AG20443 (cell line): ENCODE results near the gene PCBP3.
"Not testable (repeated sequence)": the region's sequence is repeated elsewhere in the genome, so short reads cannot be mapped to it uniquely, and the experiment has no call there.

Experiments
- DNase-seq: peaks from one replicate; pipeline ENCODE4 v3.0.0; 2012; ENCODE audit warnings: low spot score, mixed read lengths

Gene PCBP3

GRCh38 chr21:45808663-45809062 is 165.1 kb downstream of the PCBP3 start:
- DNase-seq: not testable (repeated sequence)

GRCh38 chr21:45809421-45809820 is 165.9 kb downstream of the PCBP3 start:
- DNase-seq: no peak

GRCh38 chr21:45811136-45811535 is 167.6 kb downstream of the PCBP3 start:
- no peak for DNase-seq

- DNase-seq: not testable (repeated sequence)
Observed at GRCh38 chr21:45814210-45814940, 170.8 kb downstream of the PCBP3 start.

- not testable (repeated sequence) for DNase-seq
Observed at GRCh38 chr21:45815781-45816180, 172.3 kb downstream of the PCBP3 start.

GRCh38 chr21:45816794-45817193 is 173.3 kb downstream of the PCBP3 start:
- no peak for DNase-seq

- DNase-seq: no peak
Observed at GRCh38 chr21:45817345-45817744, 173.8 kb downstream of the PCBP3 start.

- no peak for DNase-seq
Observed at GRCh38 chr21:45818276-45818903, 174.9 kb downstream of the PCBP3 start.

- DNase-seq: peak; percentile 68
Observed at GRCh38 chr21:45818904-45819285, 175.4 kb downstream of the PCBP3 start.

- no peak for DNase-seq
Observed at GRCh38 chr21:45819478-45820170, 176.1 kb downstream of the PCBP3 start.

GRCh38 chr21:45820171-45821091 is 176.9 kb downstream of the PCBP3 start:
- peak; percentile 93 for DNase-seq

- no peak for DNase-seq
Observed at GRCh38 chr21:45821315-45821962, 177.9 kb downstream of the PCBP3 start.

- DNase-seq: no peak
Observed at GRCh38 chr21:45821998-45822397, 178.5 kb downstream of the PCBP3 start.

GRCh38 chr21:45822429-45823099 is 179.0 kb downstream of the PCBP3 start:
- DNase-seq: no peak

GRCh38 chr21:45823100-45823681 is 179.7 kb downstream of the PCBP3 start:
- no peak for DNase-seq

- DNase-seq: no peak
Observed at GRCh38 chr21:45824546-45825215, 181.2 kb downstream of the PCBP3 start.

GRCh38 chr21:45825219-45825618 is 181.7 kb downstream of the PCBP3 start:
- no peak for DNase-seq

- no peak for DNase-seq
Observed at GRCh38 chr21:45826676-45827301, 183.3 kb downstream of the PCBP3 start.

- DNase-seq: no peak
Observed at GRCh38 chr21:45827302-45827692, 183.8 kb downstream of the PCBP3 start.
